Epithelial cell of proximal tubule (primary cell): Measurements from ENCODE around the gene CORO1C. TPM values are rescaled to one million over a fixed set of nuclear protein-coding genes. Genes with fewer than 3 reads are reported as not detected.

Experiments used
- DNase-seq: peaks from one replicate; pipeline ENCODE4 v3.0.0-alpha.2; 2011; ENCODE audit warnings: low read depth
- H3K4me3 ChIP-seq: 2 replicates; pipeline ENCODE4 v1.5.1; 2011; ENCODE audit warnings: low read depth, mild to moderate bottlenecking, low read length
- CTCF ChIP-seq: conservative IDR thresholded peaks from 2 replicates; pipeline ENCODE4 v1.5.1; 2012; ENCODE audit warnings: low read depth, mild to moderate bottlenecking, low read length
- total RNA-seq: library from RNA; depleted of rRNA; stranded (reverse); fragments of >200 nt; gene quantifications from 2 replicates; pipeline ENCODE4 v1.2.3, GENCODE V29; 2015

Gene CORO1C
- total RNA-seq, 1 donor from 2014 or later, result 157 TPM

GRCh38 chr12:108671110-108671509 is 60.2 kb downstream of the CORO1C start:
- DNase-seq, result no peak
- H3K4me3 ChIP-seq, result no peak overlapping the region
- TF ChIP-seq CTCF, result no peak

- TF ChIP-seq CTCF, result no peak
- no peak for DNase-seq
- H3K4me3 ChIP-seq, result no peak overlapping the region
Observed at GRCh38 chr12:108670066-108670631, 61.2 kb downstream of the CORO1C start.

GRCh38 chr12:108668542-108668941 is 62.8 kb downstream of the CORO1C start:
- DNase-seq, result no peak
- H3K4me3 ChIP-seq, result no peak overlapping the region
- no peak for TF ChIP-seq CTCF

GRCh38 chr12:108668063-108668462 is 63.3 kb downstream of the CORO1C start:
- no peak overlapping the region for H3K4me3 ChIP-seq
- no peak for DNase-seq
- no peak for TF ChIP-seq CTCF

GRCh38 chr12:108667349-108667748 is 64.0 kb downstream of the CORO1C start:
- no peak for TF ChIP-seq CTCF
- H3K4me3 ChIP-seq, result no peak overlapping the region
- no peak for DNase-seq

GRCh38 chr12:108666401-108666881 is 64.9 kb downstream of the CORO1C start:
- no peak for DNase-seq
- TF ChIP-seq CTCF, result no peak
- no peak overlapping the region for H3K4me3 ChIP-seq

- TF ChIP-seq CTCF, result no peak
- DNase-seq, result no peak
- no peak overlapping the region for H3K4me3 ChIP-seq
Observed at GRCh38 chr12:108665608-108666202, 65.6 kb downstream of the CORO1C start.
